COR-L47 (cell line): ENCODE data around the gene CGB8.
"Not testable (repeated sequence)": the region's sequence is repeated elsewhere in the genome, so short reads cannot be mapped to it uniquely, and the experiment has no call there.

Source experiments
- DNase-seq: peaks from one replicate; lab custom pipeline; 2025; lab: John Stamatoyannopoulos, UW

Gene CGB8

GRCh38 chr19:49049011-49049410 lies at the start of gene CGB8:
TSS of gene CGB8 (minus strand) at chr19:49049111. CDS start at chr19:49048739, 372 bp downstream.
- not testable (repeated sequence) for DNase-seq

GRCh38 chr19:49097453-49098288 lies 48.8 kb upstream of the CGB8 start:
- DNase-seq: peak; percentile 41

GRCh38 chr19:49094505-49095482 lies 45.9 kb upstream of the CGB8 start:
- no peak for DNase-seq

- no peak for DNase-seq
These were observed 43.8 kb upstream of the CGB8 start for GRCh38 chr19:49092686-49093085.

GRCh38 chr19:49091391-49092038 lies 42.6 kb upstream of the CGB8 start:
- no peak for DNase-seq

GRCh38 chr19:49086296-49086695 lies 37.4 kb upstream of the CGB8 start:
- no peak for DNase-seq

- DNase-seq: no peak
These were observed 36.9 kb upstream of the CGB8 start for GRCh38 chr19:49085868-49086232.

GRCh38 chr19:49085020-49085867 lies 36.3 kb upstream of the CGB8 start, which contains the start of gene SNRNP70:
TSS of gene SNRNP70 (plus strand) at chr19:49085451. CDS start at chr19:49086415, 964 bp downstream.
- DNase-seq: peak; percentile 100

GRCh38 chr19:49084206-49085019 lies 35.5 kb upstream of the CGB8 start:
- no peak for DNase-seq

GRCh38 chr19:49081273-49081672 lies 32.4 kb upstream of the CGB8 start:
- DNase-seq: no peak

GRCh38 chr19:49080392-49080791 lies 31.5 kb upstream of the CGB8 start:
- no peak for DNase-seq

- peak; percentile 38 for DNase-seq
These were observed 26.0 kb upstream of the CGB8 start for GRCh38 chr19:49074869-49075268.

- no peak for DNase-seq
These were observed 24.8 kb upstream of the CGB8 start for GRCh38 chr19:49073514-49074378.

- DNase-seq: no peak
These were observed 23.1 kb upstream of the CGB8 start for GRCh38 chr19:49071860-49072547.

- no peak for DNase-seq
These were observed 21.5 kb upstream of the CGB8 start for GRCh38 chr19:49070416-49070815.

GRCh38 chr19:49069026-49069425 lies 20.1 kb upstream of the CGB8 start:
- no peak for DNase-seq

GRCh38 chr19:49067554-49067953 lies 18.6 kb upstream of the CGB8 start:
- DNase-seq: no peak

- DNase-seq: no peak
These were observed 17.1 kb upstream of the CGB8 start for GRCh38 chr19:49065905-49066512.
